GM18951 (cell line): ENCODE data around the gene TOR1AIP2.

Source experiments
- POLR2A ChIP-seq: IDR thresholded peaks from 4 replicates; pipeline ENCODE4 v1.6.1; 2011; ENCODE audit warnings: mild to moderate bottlenecking; ENCODE audit not compliant: insufficient read length, insufficient read depth; ENCODE audit errors: extremely low read depth
- in situ Hi-C: fragments of 300-500 bp; cut with MboI; formaldehyde crosslinking; loops from one replicate; pipeline ENCODE4 v1.12.0; 2022; ENCODE audit warnings: low sequenced_read_pairs, mixed read lengths, inconsistent platforms; ENCODE audit not compliant: unreplicated experiment

The TOR1AIP2 gene

GRCh38 chr1:179826626-179827280 lies 50.9 kb downstream of the TOR1AIP2 start:
- in situ Hi-C loops = no loop called here
- TF ChIP-seq POLR2A = no peak

- no peak for TF ChIP-seq POLR2A
- in situ Hi-C loops = no loop called here
Measured at GRCh38 chr1:179825798-179826460, 51.7 kb downstream of the TOR1AIP2 start.

GRCh38 chr1:179825206-179825605 lies 52.4 kb downstream of the TOR1AIP2 start:
- in situ Hi-C loops = no loop called here

GRCh38 chr1:179824265-179824664 lies 53.3 kb downstream of the TOR1AIP2 start:
- TF ChIP-seq POLR2A = no peak
- in situ Hi-C loops = loop anchor here (25.0 kb wide), 1 partner anchor 562 kb away; no protein-coding TSS in a partner anchor

More at GRCh38 chr1:179825206-179825605, 52.4 kb downstream of the TOR1AIP2 start:
- TF ChIP-seq POLR2A = no peak

GRCh38 chr1:179823693-179824092 lies 53.9 kb downstream of the TOR1AIP2 start:
- TF ChIP-seq POLR2A = no peak
- in situ Hi-C loops = loop anchor here (25.0 kb wide), 1 partner anchor 561 kb away; no protein-coding TSS in a partner anchor

- in situ Hi-C loops = loop anchor here (25.0 kb wide), 1 partner anchor 560 kb away; no protein-coding TSS in a partner anchor
- no peak for TF ChIP-seq POLR2A
Measured at GRCh38 chr1:179822065-179822464, 55.5 kb downstream of the TOR1AIP2 start.

- no peak for TF ChIP-seq POLR2A
- in situ Hi-C loops = loop anchor here (25.0 kb wide), 1 partner anchor 559 kb away; no protein-coding TSS in a partner anchor
Measured at GRCh38 chr1:179821524-179821923, 56.1 kb downstream of the TOR1AIP2 start.

GRCh38 chr1:179820226-179820970 lies 57.2 kb downstream of the TOR1AIP2 start:
- no peak for TF ChIP-seq POLR2A
- in situ Hi-C loops = loop anchor here (25.0 kb wide), 1 partner anchor 558 kb away; no protein-coding TSS in a partner anchor

GRCh38 chr1:179818743-179819173 lies 58.8 kb downstream of the TOR1AIP2 start:
- TF ChIP-seq POLR2A = no peak
- in situ Hi-C loops = loop anchor here (10.0 to 25.0 kb wide), 2 partner anchors 114 to 556 kb away; no protein-coding TSS in a partner anchor

GRCh38 chr1:179818260-179818659 lies 59.3 kb downstream of the TOR1AIP2 start:
- in situ Hi-C loops = loop anchor here (10.0 to 25.0 kb wide), 2 partner anchors 113 to 556 kb away; no protein-coding TSS in a partner anchor
- TF ChIP-seq POLR2A = no peak

GRCh38 chr1:179817789-179818188 lies 59.8 kb downstream of the TOR1AIP2 start:
- no peak for TF ChIP-seq POLR2A
- in situ Hi-C loops = loop anchor here (10.0 to 25.0 kb wide), 2 partner anchors 113 to 555 kb away; no protein-coding TSS in a partner anchor

- TF ChIP-seq POLR2A = no peak
- in situ Hi-C loops = loop anchor here (10.0 to 25.0 kb wide), 2 partner anchors 112 to 555 kb away; no protein-coding TSS in a partner anchor
Measured at GRCh38 chr1:179817056-179817455, 60.5 kb downstream of the TOR1AIP2 start.
